PC-3 (cell line): ENCODE results near the gene ESYT2. TPM values are rescaled to one million over a fixed set of nuclear protein-coding genes. Genes with fewer than 3 reads are reported as not detected.

Experiments
- ATAC-seq: fragments of 200-7000 bp; cut with Tn5 transposase; 2 replicates; pipeline ENCODE4 v1.9.1; 2020; ENCODE audit warnings: mild to moderate bottlenecking, moderate library complexity
- BruUV-seq: library from RNA; stranded (reverse); fragments of 400-500 nt; replicated peaks from 2 replicates; lab custom pipeline; 2021; lab: Mats Ljungman, UMichigan
- CTCF ChIA-PET: fragments of 300-600 bp; sonication (Branson Sonifier 250); formaldehyde crosslinking; loops from one replicate; lab custom pipeline; 2022; ENCODE audit warnings: antibody characterized with exemption; lab: Charles Lee
- POLR2A ChIA-PET: fragments of 300-600 bp; sonication (Branson Sonifier 250); formaldehyde crosslinking; loops from one replicate; lab custom pipeline; 2022; ENCODE audit warnings: antibody characterized with exemption; ENCODE audit not compliant: unreplicated experiment; lab: Charles Lee
- DNase-seq: peaks from one replicate; pipeline ENCODE4 v3.0.0-alpha.2; 2015
- H2AFZ ChIP-seq: fragments of 300-600 bp; sonication (generic); 2 replicates; pipeline ENCODE4 v1.6.0; 2016; ENCODE audit warnings: antibody characterized with exemption, low read length
- H3F3A ChIP-seq: fragments of 300-600 bp; sonication (generic); one replicate; pipeline ENCODE4 v1.6.0; 2017; ENCODE audit warnings: antibody characterized with exemption, low read length, control low read depth, mild to moderate bottlenecking; ENCODE audit not compliant: unreplicated experiment
- H3K27ac ChIP-seq: fragments of 300-600 bp; sonication (generic); 2 replicates; pipeline ENCODE4 v1.5.1; 2016; ENCODE audit warnings: mild to moderate bottlenecking, low read length
- H3K27me3 ChIP-seq: fragments of 300-600 bp; sonication (generic); 2 replicates; pipeline ENCODE4 v1.6.1; 2016; ENCODE audit warnings: low read length, mixed read lengths
- H3K36me3 ChIP-seq: fragments of 300-600 bp; sonication (generic); 2 replicates; pipeline ENCODE4 v1.6.1; 2016; ENCODE audit warnings: low read depth, mixed run types, low read length, mixed read lengths
- H3K4me1 ChIP-seq: fragments of 300-600 bp; sonication (generic); 2 replicates; pipeline ENCODE4 v1.5.1; 2016; ENCODE audit warnings: low read length; ENCODE audit not compliant: insufficient read depth
- H3K4me2 ChIP-seq: fragments of 300-600 bp; sonication (generic); 2 replicates; pipeline ENCODE4 v1.6.0; 2016; ENCODE audit warnings: low read length
- H3K4me3 ChIP-seq: fragments of 300-600 bp; sonication (generic); 2 replicates; pipeline ENCODE4 v1.5.1; 2016; ENCODE audit warnings: mild to moderate bottlenecking, low read length, mixed read lengths
- H3K79me2 ChIP-seq: fragments of 300-600 bp; sonication (generic); 2 replicates; pipeline ENCODE4 v1.6.1; 2017; ENCODE audit warnings: low read length, mixed read lengths
- H3K9ac ChIP-seq: fragments of 300-600 bp; sonication (generic); 2 replicates; pipeline ENCODE4 v1.6.0; 2016; ENCODE audit warnings: mild to moderate bottlenecking, low read length
- H3K9me2 ChIP-seq: fragments of 300-600 bp; sonication (generic); replicated peaks from 2 replicates; pipeline ENCODE4 v1.6.1; 2016; ENCODE audit warnings: mixed run types, low read length, mixed read lengths
- H3K9me3 ChIP-seq: fragments of 300-600 bp; sonication (generic); 2 replicates; pipeline ENCODE4 v1.6.1; 2016; ENCODE audit warnings: low read length, mixed read lengths
- H4K20me1 ChIP-seq: fragments of 300-600 bp; sonication (generic); 2 replicates; pipeline ENCODE4 v1.6.1; 2016; ENCODE audit warnings: low read length, mixed read lengths
- EZH2 ChIP-seq: fragments of 300-600 bp; sonication (generic); IDR thresholded peaks from one replicate; pipeline ENCODE4 v1.6.1; 2017; ENCODE audit warnings: antibody characterized with exemption, mild to moderate bottlenecking, low read length; ENCODE audit not compliant: unreplicated experiment
- EZH2phosphoT487 ChIP-seq: fragments of 300-600 bp; sonication (generic); IDR thresholded peaks from 2 replicates; pipeline ENCODE4 v1.6.1; 2018; ENCODE audit warnings: mild to moderate bottlenecking, antibody characterized with exemption, low read length, borderline replicate concordance
- intact Hi-C: fragments of 100-400 bp; cut with micrococcal nuclease; formaldehyde crosslinking; loops from 2 replicates; pipeline ENCODE4 v1.9.0; 2023
- total RNA-seq: library from RNA; depleted of rRNA; stranded (reverse); fragments of >200 nt; gene quantifications from 2 replicates; pipeline ENCODE4 v1.2.3, GENCODE V29; 2014
- TF ChIP-seq, protein P1 (sequence below): fragments of 300-600 bp; sonication (generic); conservative IDR thresholded peaks from 2 replicates; pipeline ENCODE4 v1.5.1; 2017; ENCODE audit warnings: antibody characterized with exemption, low read depth, mild to moderate bottlenecking, low read length

The ESYT2 gene
- total RNA-seq, 1 experiment from 2014 or later, result 76.1 TPM

DNA sequence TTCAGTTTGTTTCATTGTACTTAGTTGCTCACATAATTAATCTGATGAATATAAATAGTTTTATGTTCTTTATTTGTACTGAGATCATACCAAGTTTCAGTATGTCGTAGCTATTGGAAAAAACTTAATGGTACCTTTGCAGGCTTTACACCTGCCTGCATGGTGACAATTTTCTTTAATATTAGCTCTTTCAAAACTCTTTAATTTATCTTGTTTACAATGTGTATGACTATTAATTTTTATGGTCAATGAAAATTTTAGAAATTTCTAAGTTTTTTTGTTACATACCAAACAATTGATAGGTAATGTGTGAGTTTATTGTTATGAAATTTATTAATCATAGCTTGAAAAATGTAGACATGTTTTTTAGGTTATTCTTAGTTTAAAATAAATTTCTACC lies 31.1 kb upstream of the ESYT2 start:
- Histone ChIP-seq H3K9me3 (no peaks in the 10 kb centered on the region), H4K20me1 (no peaks in the 10 kb centered on the region), H3K4me2 (no peak overlapping the region), H3K79me2 (peaks cover 69% of the 10 kb centered on the region), H3K27me3 (no peaks in the 10 kb centered on the region), H3K9me2 (no peaks in the 10 kb centered on the region), H3K36me3 (no peaks in the 10 kb centered on the region), H3K4me3 (no peak overlapping the region), H3F3A (no peaks in the 10 kb centered on the region), H3K9ac (no peak overlapping the region), H2AFZ (no peak overlapping the region), H3K27ac (no peak overlapping the region), H3K4me1 (peaks cover 42% of the 10 kb centered on the region)
- no peak for ATAC-seq
- POLR2A ChIA-PET, result no interaction called here
- intact Hi-C loops, result no loop called here
- CTCF ChIA-PET, result no interaction called here
- no peak for TF ChIP-seq EZH2
- TF ChIP-seq EZH2phosphoT487, result no peak
- TF ChIP-seq, protein P1, sequence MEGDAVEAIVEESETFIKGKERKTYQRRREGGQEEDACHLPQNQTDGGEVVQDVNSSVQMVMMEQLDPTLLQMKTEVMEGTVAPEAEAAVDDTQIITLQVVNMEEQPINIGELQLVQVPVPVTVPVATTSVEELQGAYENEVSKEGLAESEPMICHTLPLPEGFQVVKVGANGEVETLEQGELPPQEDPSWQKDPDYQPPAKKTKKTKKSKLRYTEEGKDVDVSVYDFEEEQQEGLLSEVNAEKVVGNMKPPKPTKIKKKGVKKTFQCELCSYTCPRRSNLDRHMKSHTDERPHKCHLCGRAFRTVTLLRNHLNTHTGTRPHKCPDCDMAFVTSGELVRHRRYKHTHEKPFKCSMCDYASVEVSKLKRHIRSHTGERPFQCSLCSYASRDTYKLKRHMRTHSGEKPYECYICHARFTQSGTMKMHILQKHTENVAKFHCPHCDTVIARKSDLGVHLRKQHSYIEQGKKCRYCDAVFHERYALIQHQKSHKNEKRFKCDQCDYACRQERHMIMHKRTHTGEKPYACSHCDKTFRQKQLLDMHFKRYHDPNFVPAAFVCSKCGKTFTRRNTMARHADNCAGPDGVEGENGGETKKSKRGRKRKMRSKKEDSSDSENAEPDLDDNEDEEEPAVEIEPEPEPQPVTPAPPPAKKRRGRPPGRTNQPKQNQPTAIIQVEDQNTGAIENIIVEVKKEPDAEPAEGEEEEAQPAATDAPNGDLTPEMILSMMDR, result no peak
- no peak for DNase-seq
- BruUV-seq, result no TSS peak

DNA sequence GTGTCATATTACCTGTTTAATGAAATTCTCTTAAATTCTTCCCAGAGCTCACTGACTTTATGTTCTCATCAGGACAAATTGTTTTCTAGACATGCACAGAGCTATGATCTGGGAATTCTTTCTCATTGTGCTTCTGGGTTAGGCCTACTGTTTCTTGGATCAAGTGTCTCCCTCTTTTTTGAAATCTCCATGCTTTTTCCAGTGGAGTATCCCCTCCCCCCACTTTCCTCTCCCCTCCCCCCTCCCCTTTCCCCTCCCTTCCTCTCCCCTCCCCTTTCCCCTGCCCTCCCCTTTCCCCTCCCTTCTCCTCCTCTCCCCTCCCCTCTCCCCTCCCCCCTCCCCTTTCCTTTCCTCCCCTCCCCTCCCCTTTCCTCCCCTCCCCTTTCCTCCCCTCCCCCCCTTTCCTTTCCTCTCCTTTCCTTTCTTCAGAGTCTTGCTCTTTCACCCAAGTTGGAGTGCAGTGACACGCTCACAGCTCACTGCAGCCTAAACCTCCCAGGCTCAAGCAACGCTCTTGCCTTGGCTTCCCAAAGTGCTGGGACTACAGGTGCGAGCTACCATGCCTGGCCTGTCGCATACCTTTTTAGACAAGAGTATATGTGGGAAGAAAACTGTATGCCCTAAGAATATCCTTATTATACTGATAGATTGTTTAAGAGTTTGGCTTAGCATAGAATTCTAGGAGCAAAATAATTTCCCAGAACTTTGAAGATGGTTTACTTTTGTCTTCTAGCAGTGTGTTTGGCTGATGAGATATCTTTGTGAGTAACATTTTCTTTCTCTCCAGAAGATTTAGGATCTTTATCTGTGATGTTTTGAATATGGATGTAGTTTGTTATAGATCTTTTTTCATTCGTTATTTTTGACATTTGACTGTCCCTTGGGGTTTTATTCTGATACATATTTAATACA lies 29.5 kb upstream of the ESYT2 start:
- TF ChIP-seq EZH2phosphoT487 (no peak), EZH2 (no peak)
- TF ChIP-seq, protein P1, result no peak
- Histone ChIP-seq H3K9ac (no peak overlapping the region), H3F3A (no peaks in the 10 kb centered on the region), H3K4me2 (peak overlapping the region; percentile 86), H4K20me1 (no peaks in the 10 kb centered on the region), H3K9me3 (no peaks in the 10 kb centered on the region), H2AFZ (no peak overlapping the region), H3K4me3 (peak overlapping the region; percentile 31; the same call in 1 of the 2 replicates), H3K4me1 (peaks cover 28% of the 10 kb centered on the region), H3K36me3 (no peaks in the 10 kb centered on the region), H3K27me3 (no peaks in the 10 kb centered on the region), H3K27ac (peak overlapping the region; percentile 54), H3K79me2 (peaks cover 55% of the 10 kb centered on the region), H3K9me2 (no peaks in the 10 kb centered on the region)
- DNase-seq (peak; percentile 67), ATAC-seq (no peak)
- ChIA-PET CTCF (interaction anchor here (0.5 kb wide), 1 partner anchor 29 kb away, joined by 4 read pairs; the partner anchor contains the start of gene ESYT2), POLR2A (interaction anchor here (0.6 to 1.1 kb wide), 3 partner anchors 29 to 154 kb away, joined by 3 to 4 read pairs (median 3); partner anchors contain the start of gene NCAPG2)
- BruUV-seq, result TSS peak; percentile 19
- intact Hi-C loops, result no loop called here
